SK-N-SH treated with all-trans-retinoic acid at 6 μM for 48 hours (cell line): ENCODE data around the gene S1PR3.

Experiments
- BACH2 ChIP-seq: fragments of 250-450 bp; sonication (Bioruptor Pico); IDR thresholded peaks from 2 replicates; pipeline ENCODE4 v1.9.0; 2021; ENCODE audit warnings: mild to moderate bottlenecking, borderline replicate concordance
- CSRNP3 ChIP-seq: fragments of 250-450 bp; sonication (Bioruptor Pico); IDR thresholded peaks from 2 replicates; pipeline ENCODE4 v1.5.1; 2021; ENCODE audit warnings: mild to moderate bottlenecking, moderate library complexity
- TOX ChIP-seq: fragments of 250-450 bp; sonication (Bioruptor Pico); IDR thresholded peaks from 2 replicates; pipeline ENCODE4 v1.8.0; 2021; ENCODE audit warnings: mild to moderate bottlenecking, moderate library complexity, borderline replicate concordance
- ZFP3 ChIP-seq: fragments of 250-450 bp; sonication (Bioruptor Pico); IDR thresholded peaks from 2 replicates; pipeline ENCODE4 v1.5.0; 2020; ENCODE audit warnings: mild to moderate bottlenecking, moderate library complexity
- ZNF565 ChIP-seq: fragments of 450-650 bp; formaldehyde crosslinking; conservative IDR thresholded peaks from 2 replicates; pipeline ENCODE4 v1.5.0; 2020; ENCODE audit warnings: low read depth, mild to moderate bottlenecking, moderate library complexity
- TF ChIP-seq, protein P1 (sequence below): fragments of 250-450 bp; sonication (Bioruptor Pico); IDR thresholded peaks from 2 replicates; pipeline ENCODE4 v1.8.0; 2020; ENCODE audit warnings: mild to moderate bottlenecking, moderate library complexity, borderline replicate concordance
- TF ChIP-seq, protein P2 (sequence below): fragments of 250-450 bp; sonication (Bioruptor Pico); IDR thresholded peaks from 2 replicates; pipeline ENCODE4 v1.8.0; 2021; ENCODE audit warnings: low read depth, mild to moderate bottlenecking, moderate library complexity, borderline replicate concordance

GRCh38 chr9:88954066-88954465 lies 37.2 kb upstream of the S1PR3 start:
- TF ChIP-seq TOX (CRISPR knock-in tag): no peak
- TF ChIP-seq, protein P1, sequence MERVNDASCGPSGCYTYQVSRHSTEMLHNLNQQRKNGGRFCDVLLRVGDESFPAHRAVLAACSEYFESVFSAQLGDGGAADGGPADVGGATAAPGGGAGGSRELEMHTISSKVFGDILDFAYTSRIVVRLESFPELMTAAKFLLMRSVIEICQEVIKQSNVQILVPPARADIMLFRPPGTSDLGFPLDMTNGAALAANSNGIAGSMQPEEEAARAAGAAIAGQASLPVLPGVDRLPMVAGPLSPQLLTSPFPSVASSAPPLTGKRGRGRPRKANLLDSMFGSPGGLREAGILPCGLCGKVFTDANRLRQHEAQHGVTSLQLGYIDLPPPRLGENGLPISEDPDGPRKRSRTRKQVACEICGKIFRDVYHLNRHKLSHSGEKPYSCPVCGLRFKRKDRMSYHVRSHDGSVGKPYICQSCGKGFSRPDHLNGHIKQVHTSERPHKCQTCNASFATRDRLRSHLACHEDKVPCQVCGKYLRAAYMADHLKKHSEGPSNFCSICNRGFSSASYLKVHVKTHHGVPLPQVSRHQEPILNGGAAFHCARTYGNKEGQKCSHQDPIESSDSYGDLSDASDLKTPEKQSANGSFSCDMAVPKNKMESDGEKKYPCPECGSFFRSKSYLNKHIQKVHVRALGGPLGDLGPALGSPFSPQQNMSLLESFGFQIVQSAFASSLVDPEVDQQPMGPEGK: no peak
- no peak for TF ChIP-seq CSRNP3 (CRISPR knock-in tag)
- no peak for TF ChIP-seq ZNF565 (CRISPR knock-in tag)
- no peak for TF ChIP-seq ZFP3 (CRISPR knock-in tag)
- TF ChIP-seq BACH2 (CRISPR knock-in tag): no peak
- TF ChIP-seq, protein P2, sequence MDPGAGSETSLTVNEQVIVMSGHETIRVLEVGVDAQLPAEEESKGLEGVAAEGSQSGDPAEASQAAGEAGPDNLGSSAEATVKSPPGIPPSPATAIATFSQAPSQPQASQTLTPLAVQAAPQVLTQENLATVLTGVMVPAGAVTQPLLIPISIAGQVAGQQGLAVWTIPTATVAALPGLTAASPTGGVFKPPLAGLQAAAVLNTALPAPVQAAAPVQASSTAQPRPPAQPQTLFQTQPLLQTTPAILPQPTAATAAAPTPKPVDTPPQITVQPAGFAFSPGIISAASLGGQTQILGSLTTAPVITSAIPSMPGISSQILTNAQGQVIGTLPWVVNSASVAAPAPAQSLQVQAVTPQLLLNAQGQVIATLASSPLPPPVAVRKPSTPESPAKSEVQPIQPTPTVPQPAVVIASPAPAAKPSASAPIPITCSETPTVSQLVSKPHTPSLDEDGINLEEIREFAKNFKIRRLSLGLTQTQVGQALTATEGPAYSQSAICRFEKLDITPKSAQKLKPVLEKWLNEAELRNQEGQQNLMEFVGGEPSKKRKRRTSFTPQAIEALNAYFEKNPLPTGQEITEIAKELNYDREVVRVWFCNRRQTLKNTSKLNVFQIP (CRISPR knock-in tag): no peak
